Activated naive CD4-positive, alpha-beta T cell treated with anti-CD3 and anti-CD28 coated beads, Interleukin-2, amount 50 U/mL, for 24 hours (primary cell): ENCODE measurements around the gene PHLDB3.
"Not testable (repeated sequence)": the region's sequence is repeated elsewhere in the genome, so short reads cannot be mapped to it uniquely, and the experiment has no call there.

ENCODE experiments used
- H3K27ac Mint-ChIP-seq: one replicate; pipeline ENCODE4 v1.8.0; 2021; ENCODE audit warnings: mild to moderate bottlenecking, mixed read lengths
- H3K27me3 Mint-ChIP-seq: one replicate; pipeline ENCODE4 v1.8.0; 2021; ENCODE audit warnings: mixed read lengths
- H3K36me3 Mint-ChIP-seq: one replicate; pipeline ENCODE4 v1.8.0; 2021; ENCODE audit warnings: mixed read lengths
- H3K4me1 Mint-ChIP-seq: one replicate; pipeline ENCODE4 v1.8.0; 2021; ENCODE audit warnings: mixed read lengths
- H3K4me3 Mint-ChIP-seq: one replicate; pipeline ENCODE4 v1.8.0; 2021; ENCODE audit warnings: mild to moderate bottlenecking, mixed read lengths
- H3K9me3 Mint-ChIP-seq: one replicate; pipeline ENCODE4 v1.8.0; 2021; ENCODE audit warnings: mixed read lengths

The PHLDB3 gene

GRCh38 chr19:43437284-43437683, 67.3 kb downstream of the PHLDB3 start:
- H3K27ac Mint-ChIP-seq = peak overlapping the region; percentile 41
- H3K9me3 Mint-ChIP-seq, H3K36me3 Mint-ChIP-seq, H3K27me3 Mint-ChIP-seq: not testable (repeated sequence)
- H3K4me3 Mint-ChIP-seq = peak overlapping the region; percentile 19
- peaks cover 70% of the 10 kb centered on the region for H3K4me1 Mint-ChIP-seq

- Mint-ChIP-seq H3K27me3 (no peaks in the 10 kb centered on the region), H3K27ac (peak overlapping the region; percentile 18), H3K4me1 (peaks cover 65% of the 10 kb centered on the region), H3K4me3 (no peak overlapping the region), H3K9me3 (no peaks in the 10 kb centered on the region), H3K36me3 (peaks cover 1% of the 10 kb centered on the region)
These were observed 68.8 kb downstream of the PHLDB3 start for GRCh38 chr19:43435775-43436174.

- H3K36me3 Mint-ChIP-seq = peaks cover 1% of the 10 kb centered on the region
- H3K27me3 Mint-ChIP-seq = no peaks in the 10 kb centered on the region
- peaks cover 51% of the 10 kb centered on the region for H3K4me1 Mint-ChIP-seq
- no peaks in the 10 kb centered on the region for H3K9me3 Mint-ChIP-seq
- no peak overlapping the region for H3K4me3 Mint-ChIP-seq
- H3K27ac Mint-ChIP-seq = no peak overlapping the region
These were observed 70.9 kb downstream of the PHLDB3 start for GRCh38 chr19:43433689-43434088.

- H3K27ac Mint-ChIP-seq = no peak overlapping the region
- H3K4me3 Mint-ChIP-seq = no peak overlapping the region
- H3K4me1 Mint-ChIP-seq = peaks cover 47% of the 10 kb centered on the region
- H3K9me3 Mint-ChIP-seq = no peaks in the 10 kb centered on the region
- peaks cover 1% of the 10 kb centered on the region for H3K36me3 Mint-ChIP-seq
- no peaks in the 10 kb centered on the region for H3K27me3 Mint-ChIP-seq
These were observed 71.2 kb downstream of the PHLDB3 start for GRCh38 chr19:43433358-43433673.

GRCh38 chr19:43430976-43431375, 73.6 kb downstream of the PHLDB3 start:
- Mint-ChIP-seq H3K36me3 (peaks cover 1% of the 10 kb centered on the region), H3K27ac (peak overlapping the region; percentile 23), H3K27me3 (no peaks in the 10 kb centered on the region), H3K4me3 (no peak overlapping the region), H3K9me3 (no peaks in the 10 kb centered on the region), H3K4me1 (peaks cover 24% of the 10 kb centered on the region)

GRCh38 chr19:43430142-43430710, 74.3 kb downstream of the PHLDB3 start:
- H3K27ac Mint-ChIP-seq = no peak overlapping the region
- H3K4me1 Mint-ChIP-seq = peaks cover 24% of the 10 kb centered on the region
- peaks cover 1% of the 10 kb centered on the region for H3K36me3 Mint-ChIP-seq
- no peaks in the 10 kb centered on the region for H3K27me3 Mint-ChIP-seq
- no peaks in the 10 kb centered on the region for H3K9me3 Mint-ChIP-seq
- no peak overlapping the region for H3K4me3 Mint-ChIP-seq

- H3K4me1 Mint-ChIP-seq = peaks cover 28% of the 10 kb centered on the region
- H3K4me3 Mint-ChIP-seq = no peak overlapping the region
- no peak overlapping the region for H3K27ac Mint-ChIP-seq
- H3K9me3 Mint-ChIP-seq = no peaks in the 10 kb centered on the region
- H3K27me3 Mint-ChIP-seq = no peaks in the 10 kb centered on the region
- H3K36me3 Mint-ChIP-seq = no peaks in the 10 kb centered on the region
These were observed 75.2 kb downstream of the PHLDB3 start for GRCh38 chr19:43429395-43429794.

GRCh38 chr19:43425567-43426392, 78.8 kb downstream of the PHLDB3 start:
- no peaks in the 10 kb centered on the region for H3K9me3 Mint-ChIP-seq
- H3K27ac Mint-ChIP-seq = no peak overlapping the region
- peaks cover 16% of the 10 kb centered on the region for H3K4me1 Mint-ChIP-seq
- H3K36me3 Mint-ChIP-seq = no peaks in the 10 kb centered on the region
- H3K4me3 Mint-ChIP-seq = no peak overlapping the region
- H3K27me3 Mint-ChIP-seq = no peaks in the 10 kb centered on the region
